ENCODE data around the gene SHC1.

DNA sequence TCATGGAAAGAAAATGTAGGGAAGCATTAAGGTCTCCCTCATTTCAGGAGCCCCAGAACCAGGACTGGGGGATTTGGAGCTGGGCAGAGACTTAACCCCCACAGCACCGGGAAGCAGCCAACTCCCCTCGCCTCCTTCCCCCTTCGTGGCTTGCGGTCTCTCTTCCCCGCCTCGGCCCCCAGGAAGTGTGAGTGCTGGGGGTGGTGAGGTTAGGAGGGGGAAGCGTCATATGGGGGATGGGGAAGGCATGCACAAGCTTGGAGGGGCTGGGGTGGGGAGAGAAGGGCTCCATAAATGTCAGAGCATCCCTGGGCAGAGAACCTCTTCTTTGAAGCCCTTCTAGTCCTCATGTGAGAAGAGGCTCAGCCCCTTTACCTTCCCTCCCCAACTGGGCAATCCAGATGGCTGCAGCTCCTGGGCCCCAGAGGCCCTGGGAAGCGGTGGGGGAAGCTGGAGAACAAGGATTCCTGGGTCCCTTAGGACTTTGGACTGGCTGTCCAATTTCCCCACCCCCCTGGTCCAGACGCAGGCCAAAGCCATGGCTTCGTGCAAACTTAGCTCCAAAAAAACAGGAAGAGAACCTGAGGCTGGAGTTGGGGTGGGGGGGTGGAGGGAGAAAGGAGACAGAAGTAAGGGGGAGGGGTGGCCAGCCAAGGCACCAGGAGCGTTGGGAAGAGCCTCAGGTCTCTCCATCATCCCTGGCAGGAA, 39.8 kb upstream of the SHC1 start:
- TF ChIP-seq, protein P1, sequence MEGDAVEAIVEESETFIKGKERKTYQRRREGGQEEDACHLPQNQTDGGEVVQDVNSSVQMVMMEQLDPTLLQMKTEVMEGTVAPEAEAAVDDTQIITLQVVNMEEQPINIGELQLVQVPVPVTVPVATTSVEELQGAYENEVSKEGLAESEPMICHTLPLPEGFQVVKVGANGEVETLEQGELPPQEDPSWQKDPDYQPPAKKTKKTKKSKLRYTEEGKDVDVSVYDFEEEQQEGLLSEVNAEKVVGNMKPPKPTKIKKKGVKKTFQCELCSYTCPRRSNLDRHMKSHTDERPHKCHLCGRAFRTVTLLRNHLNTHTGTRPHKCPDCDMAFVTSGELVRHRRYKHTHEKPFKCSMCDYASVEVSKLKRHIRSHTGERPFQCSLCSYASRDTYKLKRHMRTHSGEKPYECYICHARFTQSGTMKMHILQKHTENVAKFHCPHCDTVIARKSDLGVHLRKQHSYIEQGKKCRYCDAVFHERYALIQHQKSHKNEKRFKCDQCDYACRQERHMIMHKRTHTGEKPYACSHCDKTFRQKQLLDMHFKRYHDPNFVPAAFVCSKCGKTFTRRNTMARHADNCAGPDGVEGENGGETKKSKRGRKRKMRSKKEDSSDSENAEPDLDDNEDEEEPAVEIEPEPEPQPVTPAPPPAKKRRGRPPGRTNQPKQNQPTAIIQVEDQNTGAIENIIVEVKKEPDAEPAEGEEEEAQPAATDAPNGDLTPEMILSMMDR (IDR thresholded peaks at IDR 0.05; ENCODE audit: borderline replicate concordance, extremely low read depth, low read length, poor library complexity, severe bottlenecking): no peak
- TF ChIP-seq EZH2 (IDR thresholded peaks at IDR 0.05; ENCODE audit: borderline replicate concordance, low read depth, low read length, severe bottlenecking): no peak

Data from DND-41 (cell line).